ENCODE data around the gene ARHGEF25.

The ARHGEF25 gene

GRCh38 chr12:57621497-57622292 lies 10.5 kb downstream of the ARHGEF25 start:
- Histone ChIP-seq H3K36me3 (ENCODE audit: low read length) (no peaks in the 10 kb centered on the region), H3F3A (ENCODE audit: insufficient read depth) (no peaks in the 10 kb centered on the region), H3K4me3 (ENCODE audit: insufficient read depth, low read length, poor library complexity, severe bottlenecking) (no peak overlapping the region), H3K9ac (ENCODE audit: low read length) (no peak overlapping the region), H3K9me2 (replicated peaks; ENCODE audit: insufficient read depth, low read length) (no peaks in the 10 kb centered on the region), H2AFZ (ENCODE audit: low read depth, low read length, severe bottlenecking) (no peak overlapping the region), H4K20me1 (ENCODE audit: low read depth, low read length) (no peaks in the 10 kb centered on the region), H3K27me3 (ENCODE audit: low read length) (no peaks in the 10 kb centered on the region), H3K79me2 (ENCODE audit: insufficient read depth, low read length) (no peaks in the 10 kb centered on the region), H3K4me2 (ENCODE audit: low read depth, low read length, poor library complexity, severe bottlenecking) (no peak overlapping the region), H3K9me3 (ENCODE audit: insufficient read depth, low read length) (no peaks in the 10 kb centered on the region), H3K27ac (ENCODE audit: low read depth, low read length) (no peak overlapping the region)
- no peak for TF ChIP-seq EZH2phosphoT487 (conservative IDR thresholded peaks at IDR 0.05; ENCODE audit: low read length)
- TF ChIP-seq CTCF (IDR thresholded peaks at IDR 0.05; ENCODE audit: insufficient read depth, low read length, poor library complexity, severe bottlenecking), result peak; percentile 63

- H3K27ac ChIP-seq (ENCODE audit: low read depth, low read length), result no peak overlapping the region
- H3K9me3 ChIP-seq (ENCODE audit: insufficient read depth, low read length), result no peaks in the 10 kb centered on the region
- H3K4me3 ChIP-seq (ENCODE audit: insufficient read depth, low read length, poor library complexity, severe bottlenecking), result no peak overlapping the region
- H3K4me2 ChIP-seq (ENCODE audit: low read depth, low read length, poor library complexity, severe bottlenecking), result no peak overlapping the region
- H3K9me2 ChIP-seq (replicated peaks; ENCODE audit: insufficient read depth, low read length), result no peaks in the 10 kb centered on the region
- no peak overlapping the region for H3K9ac ChIP-seq (ENCODE audit: low read length)
- TF ChIP-seq CTCF (IDR thresholded peaks at IDR 0.05; ENCODE audit: insufficient read depth, low read length, poor library complexity, severe bottlenecking) (no peak), EZH2phosphoT487 (conservative IDR thresholded peaks at IDR 0.05; ENCODE audit: low read length) (no peak)
- no peaks in the 10 kb centered on the region for H4K20me1 ChIP-seq (ENCODE audit: low read depth, low read length)
- H3K36me3 ChIP-seq (ENCODE audit: low read length), result no peaks in the 10 kb centered on the region
- no peaks in the 10 kb centered on the region for H3K79me2 ChIP-seq (ENCODE audit: insufficient read depth, low read length)
- no peak overlapping the region for H2AFZ ChIP-seq (ENCODE audit: low read depth, low read length, severe bottlenecking)
- no peaks in the 10 kb centered on the region for H3F3A ChIP-seq (ENCODE audit: insufficient read depth)
- no peaks in the 10 kb centered on the region for H3K27me3 ChIP-seq (ENCODE audit: low read length)
Measured at GRCh38 chr12:57622293-57623245, 11.3 kb downstream of the ARHGEF25 start.

- H3K36me3 ChIP-seq (ENCODE audit: low read length), result no peaks in the 10 kb centered on the region
- H3K27me3 ChIP-seq (ENCODE audit: low read length), result no peaks in the 10 kb centered on the region
Measured at GRCh38 chr12:57623385-57623784, 12.2 kb downstream of the ARHGEF25 start.

More at GRCh38 chr12:57623385-57623784, 12.2 kb downstream of the ARHGEF25 start:
- no peaks in the 10 kb centered on the region for H4K20me1 ChIP-seq (ENCODE audit: low read depth, low read length)
- no peaks in the 10 kb centered on the region for H3F3A ChIP-seq (ENCODE audit: insufficient read depth)
- no peak overlapping the region for H2AFZ ChIP-seq (ENCODE audit: low read depth, low read length, severe bottlenecking)
- TF ChIP-seq CTCF (IDR thresholded peaks at IDR 0.05; ENCODE audit: insufficient read depth, low read length, poor library complexity, severe bottlenecking), result no peak
- no peak for TF ChIP-seq EZH2phosphoT487 (conservative IDR thresholded peaks at IDR 0.05; ENCODE audit: low read length)
- no peak overlapping the region for H3K27ac ChIP-seq (ENCODE audit: low read depth, low read length)
- no peaks in the 10 kb centered on the region for H3K79me2 ChIP-seq (ENCODE audit: insufficient read depth, low read length)
- H3K9ac ChIP-seq (ENCODE audit: low read length), result no peak overlapping the region
- no peaks in the 10 kb centered on the region for H3K9me3 ChIP-seq (ENCODE audit: insufficient read depth, low read length)
- no peaks in the 10 kb centered on the region for H3K9me2 ChIP-seq (replicated peaks; ENCODE audit: insufficient read depth, low read length)
- no peak overlapping the region for H3K4me2 ChIP-seq (ENCODE audit: low read depth, low read length, poor library complexity, severe bottlenecking)
- H3K4me3 ChIP-seq (ENCODE audit: insufficient read depth, low read length, poor library complexity, severe bottlenecking), result no peak overlapping the region
